Epithelial cell of proximal tubule (primary cell): ENCODE results near the gene RNF180. TPM values are rescaled to one million over a fixed set of nuclear protein-coding genes. Genes with fewer than 3 reads are reported as not detected.
"Not testable (repeated sequence)": the region's sequence is repeated elsewhere in the genome, so short reads cannot be mapped to it uniquely, and the experiment has no call there.

Experiments used
- DNase-seq: peaks from one replicate; pipeline ENCODE4 v3.0.0-alpha.2; 2011; ENCODE audit warnings: low read depth
- H3K4me3 ChIP-seq: 2 replicates; pipeline ENCODE4 v1.5.1; 2011; ENCODE audit warnings: low read depth, mild to moderate bottlenecking, low read length
- total RNA-seq: library from RNA; depleted of rRNA; stranded (reverse); fragments of >200 nt; gene quantifications from 2 replicates; pipeline ENCODE4 v1.2.3, GENCODE V29; 2015
- TF ChIP-seq, protein P1 (sequence below): conservative IDR thresholded peaks from 2 replicates; pipeline ENCODE4 v1.5.1; 2012; ENCODE audit warnings: low read depth, mild to moderate bottlenecking, low read length

RNF180 gene
- total RNA-seq, 1 donor from 2014 or later: 4.6 TPM

DNA sequence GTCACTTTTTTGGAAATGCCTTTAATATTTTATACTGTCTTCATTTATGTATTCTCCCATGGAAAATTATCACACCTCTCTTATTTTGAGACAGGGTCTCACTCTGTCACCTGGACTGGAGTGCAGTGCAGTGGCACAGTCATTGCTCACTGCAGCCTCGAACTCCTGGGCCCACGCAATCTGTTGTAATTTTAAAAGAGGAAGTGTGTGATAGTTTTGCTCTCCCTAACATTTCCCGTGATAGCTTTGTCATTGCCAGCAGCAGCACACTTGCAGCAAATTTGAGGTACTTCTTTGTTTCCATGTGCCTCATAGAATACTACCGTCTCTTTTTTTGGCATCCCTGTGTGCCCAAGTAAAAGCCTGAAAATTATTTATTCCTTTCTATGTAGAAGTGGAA, 103.5 kb downstream of the RNF180 start:
- no peak overlapping the region for H3K4me3 ChIP-seq
- no peak for DNase-seq
- TF ChIP-seq, protein P1, sequence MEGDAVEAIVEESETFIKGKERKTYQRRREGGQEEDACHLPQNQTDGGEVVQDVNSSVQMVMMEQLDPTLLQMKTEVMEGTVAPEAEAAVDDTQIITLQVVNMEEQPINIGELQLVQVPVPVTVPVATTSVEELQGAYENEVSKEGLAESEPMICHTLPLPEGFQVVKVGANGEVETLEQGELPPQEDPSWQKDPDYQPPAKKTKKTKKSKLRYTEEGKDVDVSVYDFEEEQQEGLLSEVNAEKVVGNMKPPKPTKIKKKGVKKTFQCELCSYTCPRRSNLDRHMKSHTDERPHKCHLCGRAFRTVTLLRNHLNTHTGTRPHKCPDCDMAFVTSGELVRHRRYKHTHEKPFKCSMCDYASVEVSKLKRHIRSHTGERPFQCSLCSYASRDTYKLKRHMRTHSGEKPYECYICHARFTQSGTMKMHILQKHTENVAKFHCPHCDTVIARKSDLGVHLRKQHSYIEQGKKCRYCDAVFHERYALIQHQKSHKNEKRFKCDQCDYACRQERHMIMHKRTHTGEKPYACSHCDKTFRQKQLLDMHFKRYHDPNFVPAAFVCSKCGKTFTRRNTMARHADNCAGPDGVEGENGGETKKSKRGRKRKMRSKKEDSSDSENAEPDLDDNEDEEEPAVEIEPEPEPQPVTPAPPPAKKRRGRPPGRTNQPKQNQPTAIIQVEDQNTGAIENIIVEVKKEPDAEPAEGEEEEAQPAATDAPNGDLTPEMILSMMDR: no peak

DNA sequence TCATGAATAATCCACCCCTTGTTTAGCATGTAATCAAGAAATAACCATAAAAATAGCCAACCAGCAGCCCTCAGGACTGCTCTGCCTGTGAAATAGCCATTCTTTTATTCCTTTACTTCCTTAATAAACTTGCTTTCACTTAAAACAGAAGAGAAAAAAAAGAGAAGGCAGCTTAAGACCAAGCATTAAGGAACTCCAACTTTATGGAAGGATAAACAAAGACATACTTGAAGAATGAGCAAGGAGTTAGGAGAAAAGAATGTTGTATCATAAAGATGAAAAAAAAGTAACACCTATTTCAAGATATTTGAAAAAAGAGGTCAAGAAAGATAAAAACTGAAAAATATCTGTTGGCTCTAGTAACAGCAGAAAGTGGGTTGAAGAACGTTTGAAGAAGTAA, 107.6 kb downstream of the RNF180 start:
- H3K4me3 ChIP-seq: no peak overlapping the region
- no peak for DNase-seq
- TF ChIP-seq, protein P1: no peak

DNA sequence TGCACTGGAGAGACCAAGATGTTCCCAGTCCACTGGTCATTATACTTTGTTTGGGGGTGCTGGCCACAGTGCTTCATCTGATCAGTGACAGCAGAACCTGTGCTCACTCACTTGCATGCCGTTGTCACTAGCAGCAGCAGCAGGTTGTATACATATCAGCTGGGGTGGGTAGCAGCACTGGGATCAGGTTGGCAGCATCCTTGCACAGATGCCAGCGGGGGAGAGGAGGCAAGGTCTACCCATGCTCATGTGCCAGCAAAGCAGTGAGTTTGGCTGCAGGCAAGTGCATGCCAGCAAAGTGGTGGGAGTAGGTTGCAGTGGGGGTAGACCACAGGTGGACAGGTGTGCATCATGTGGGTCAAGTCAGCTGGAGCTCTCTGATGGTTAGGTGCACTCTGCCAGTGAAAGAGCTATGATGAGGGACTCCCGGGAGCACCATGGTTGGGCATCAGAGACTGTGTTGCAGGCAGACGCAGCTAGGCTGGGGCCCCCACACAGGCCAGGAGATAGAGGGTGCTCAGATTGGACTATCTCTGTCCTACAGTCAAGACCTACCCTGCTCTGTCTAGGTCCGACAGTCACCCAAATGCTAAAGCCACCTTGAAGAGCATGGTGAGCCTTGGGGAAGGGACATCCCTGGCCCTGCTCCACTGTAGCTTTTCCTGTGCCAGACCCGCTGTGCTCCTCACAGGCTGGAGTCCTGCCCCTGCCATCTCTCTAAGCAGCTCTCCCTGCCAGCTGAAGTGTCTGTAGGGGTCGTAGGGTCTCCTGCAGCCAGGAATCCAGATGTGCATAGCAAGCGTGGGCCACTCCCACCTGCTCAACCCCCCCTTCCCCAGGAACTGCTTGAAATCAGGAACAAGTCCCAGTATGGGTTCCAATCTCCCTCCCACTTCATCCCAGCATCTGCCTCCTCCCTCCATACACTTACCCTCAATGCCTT, 119.8 kb downstream of the RNF180 start:
- DNase-seq: no peak
- no peak overlapping the region for H3K4me3 ChIP-seq
- TF ChIP-seq, protein P1: no peak

DNA sequence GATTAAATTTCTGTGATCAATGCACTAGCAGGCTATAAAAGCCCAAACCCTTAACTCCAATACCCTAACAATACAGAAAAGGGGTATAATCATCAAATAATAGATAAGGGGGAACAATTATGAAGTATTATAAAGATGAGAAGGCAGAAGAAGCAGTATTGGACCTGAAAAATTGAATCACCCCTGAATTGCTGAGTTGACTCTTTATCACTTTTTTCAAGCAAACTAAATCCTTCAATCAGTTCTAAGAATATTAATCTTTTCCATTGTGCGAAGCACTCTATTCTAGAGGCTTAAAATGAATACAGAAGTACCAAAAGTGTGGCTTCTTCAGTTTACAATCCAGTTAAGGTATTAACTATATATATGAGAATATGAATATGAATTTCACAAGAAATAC, 120.7 kb downstream of the RNF180 start:
- TF ChIP-seq, protein P1: no peak
- no peak overlapping the region for H3K4me3 ChIP-seq
- DNase-seq: no peak

DNA sequence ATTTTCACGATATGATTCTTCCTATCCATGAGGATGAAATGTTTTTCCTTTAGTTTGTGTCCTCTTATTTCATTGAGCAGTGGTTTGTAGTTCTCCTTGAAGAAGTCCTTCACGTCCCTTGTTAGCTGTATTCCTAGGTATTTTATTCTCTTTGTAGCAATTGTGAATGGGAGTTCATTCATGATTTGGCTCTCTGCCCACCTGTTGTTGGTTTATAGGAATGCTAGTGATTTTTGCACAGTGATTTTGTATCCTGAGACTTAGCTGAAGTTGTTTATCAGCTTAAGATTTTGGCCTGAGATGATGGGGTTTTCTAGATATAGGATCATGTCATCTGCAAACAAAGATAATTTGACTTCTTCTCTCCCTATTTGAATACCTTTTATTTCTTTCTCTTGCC, 122.9 kb downstream of the RNF180 start:
- DNase-seq: not testable (repeated sequence)

DNA sequence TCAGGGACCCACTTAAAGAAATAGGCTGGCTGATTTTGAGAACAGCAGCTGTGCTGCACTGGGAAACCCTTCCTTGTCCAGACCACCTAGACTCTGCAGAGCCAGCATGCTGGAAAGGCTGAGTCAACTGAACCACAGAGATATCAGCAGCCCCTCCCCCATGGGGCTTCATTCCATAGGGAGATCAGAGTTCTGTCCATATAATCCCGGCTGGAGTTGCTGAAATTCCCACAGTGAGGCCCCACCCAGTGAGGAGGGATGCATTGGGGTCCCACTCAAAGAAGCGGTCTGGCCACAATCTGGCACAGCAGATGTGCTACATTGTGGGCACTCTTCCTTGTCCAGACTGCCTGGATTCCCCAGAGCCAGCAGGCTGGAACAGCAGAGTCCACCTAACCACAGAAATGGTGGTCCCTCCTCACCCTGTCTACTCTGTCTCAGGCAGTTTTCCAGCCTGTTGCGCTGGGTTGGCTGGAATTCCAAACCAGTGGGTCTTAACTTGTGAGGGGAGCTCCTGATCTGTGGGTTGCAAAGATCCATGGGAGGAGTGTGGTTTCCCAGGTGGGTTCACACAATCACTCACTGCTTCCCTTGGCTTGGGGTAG, 127.1 kb downstream of the RNF180 start:
- no peak for DNase-seq
- TF ChIP-seq, protein P1: no peak
- no peak overlapping the region for H3K4me3 ChIP-seq

More for the DNA sequence above, 122.9 kb downstream of the RNF180 start:
- not testable (repeated sequence) for H3K4me3 ChIP-seq

DNA sequence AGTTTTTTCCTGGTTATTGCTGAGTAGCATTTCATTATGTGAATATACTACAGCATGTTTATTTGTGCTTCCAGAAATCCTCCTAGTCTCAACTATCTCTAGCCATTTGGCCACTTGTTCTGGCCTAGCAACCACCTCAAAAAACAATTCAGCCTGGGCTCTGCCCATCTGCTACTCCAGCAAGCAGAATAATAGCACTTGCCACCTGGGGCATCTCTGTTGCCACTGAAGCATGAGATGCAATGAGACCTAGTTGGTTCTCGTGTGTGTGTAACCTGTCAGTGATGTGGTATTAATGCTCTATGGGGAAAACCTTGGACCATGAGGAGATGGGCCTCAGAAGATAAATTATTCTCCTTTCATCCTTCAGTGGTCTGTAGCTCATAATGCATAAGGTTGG, 129.5 kb downstream of the RNF180 start:
- no peak overlapping the region for H3K4me3 ChIP-seq
- DNase-seq: no peak
- TF ChIP-seq, protein P1: no peak
